Mammary epithelial cell (primary cell): ENCODE measurements around the gene ZNF83.

Experiments used
- CTCF ChIP-seq, 2 donors: IDR thresholded peaks in 1 of 2; conservative IDR thresholded peaks in 1 of 2; 2 replicates each; pipeline ENCODE4 v1.5.1; 2011 to 2012; ENCODE audit warnings: inconsistent platforms in 2 of 2, low read length in 2 of 2, mild to moderate bottlenecking in 2 of 2, control low read depth in 1 of 2, low read depth in 1 of 2; ENCODE audit not compliant: insufficient read depth in 1 of 2; ENCODE audit errors: extremely low read depth in 1 of 2
- EZH2 ChIP-seq: IDR thresholded peaks from 2 replicates; pipeline ENCODE4 v1.6.1; 2012; ENCODE audit warnings: low read length, inconsistent platforms, borderline replicate concordance

GRCh38 chr19:52566588-52566987, 71.6 kb downstream of the ZNF83 start:
- TF ChIP-seq EZH2 (no peak), CTCF (conservative IDR thresholded peaks at IDR 0.05 in 1 of 2, IDR thresholded peaks at IDR 0.05 in 1 of 2; ENCODE audit: extremely low read depth in 1 of 2, insufficient read depth in 1 of 2, low read depth in 1 of 2, low read length in 2 of 2) (no peak)
